HS-27A (cell line): ENCODE measurements around the gene NKX6-2.
"Not testable (repeated sequence)": the region's sequence is repeated elsewhere in the genome, so short reads cannot be mapped to it uniquely, and the experiment has no call there.

ENCODE experiments used
- DNase-seq: peaks from one replicate; pipeline ENCODE4 v3.0.0-alpha.2; 2012; ENCODE audit warnings: low read depth, missing footprints

The NKX6-2 gene

DNA sequence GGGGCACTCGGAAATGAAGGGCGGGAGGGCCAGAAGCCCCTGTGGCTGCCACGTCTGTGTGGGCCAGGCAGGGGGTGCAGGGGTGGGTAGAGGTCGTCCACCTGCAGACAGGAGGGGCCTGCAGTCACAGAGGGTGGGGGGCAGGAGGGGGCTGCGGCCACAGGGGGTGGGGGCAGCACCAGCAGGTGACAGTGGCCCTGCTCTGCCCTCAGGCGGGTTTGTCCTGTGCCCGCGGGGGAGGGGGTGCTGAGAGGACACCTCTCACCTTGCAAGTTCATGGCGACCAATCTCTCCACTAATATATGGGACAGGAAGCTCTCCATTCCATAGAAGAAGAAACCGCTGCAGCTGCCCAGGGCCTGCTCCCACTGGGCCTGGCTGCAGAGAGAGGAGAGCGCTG, 26.6 kb upstream of the NKX6-2 start:
- DNase-seq = no peak

- no peak for DNase-seq
Observed at GRCh38 chr10:132811891-132812481, 26.0 kb upstream of the NKX6-2 start.

- DNase-seq = no peak
Observed at GRCh38 chr10:132810807-132811700, 25.1 kb upstream of the NKX6-2 start.

- DNase-seq = no peak
Observed at GRCh38 chr10:132810141-132810806, 24.3 kb upstream of the NKX6-2 start.

DNA sequence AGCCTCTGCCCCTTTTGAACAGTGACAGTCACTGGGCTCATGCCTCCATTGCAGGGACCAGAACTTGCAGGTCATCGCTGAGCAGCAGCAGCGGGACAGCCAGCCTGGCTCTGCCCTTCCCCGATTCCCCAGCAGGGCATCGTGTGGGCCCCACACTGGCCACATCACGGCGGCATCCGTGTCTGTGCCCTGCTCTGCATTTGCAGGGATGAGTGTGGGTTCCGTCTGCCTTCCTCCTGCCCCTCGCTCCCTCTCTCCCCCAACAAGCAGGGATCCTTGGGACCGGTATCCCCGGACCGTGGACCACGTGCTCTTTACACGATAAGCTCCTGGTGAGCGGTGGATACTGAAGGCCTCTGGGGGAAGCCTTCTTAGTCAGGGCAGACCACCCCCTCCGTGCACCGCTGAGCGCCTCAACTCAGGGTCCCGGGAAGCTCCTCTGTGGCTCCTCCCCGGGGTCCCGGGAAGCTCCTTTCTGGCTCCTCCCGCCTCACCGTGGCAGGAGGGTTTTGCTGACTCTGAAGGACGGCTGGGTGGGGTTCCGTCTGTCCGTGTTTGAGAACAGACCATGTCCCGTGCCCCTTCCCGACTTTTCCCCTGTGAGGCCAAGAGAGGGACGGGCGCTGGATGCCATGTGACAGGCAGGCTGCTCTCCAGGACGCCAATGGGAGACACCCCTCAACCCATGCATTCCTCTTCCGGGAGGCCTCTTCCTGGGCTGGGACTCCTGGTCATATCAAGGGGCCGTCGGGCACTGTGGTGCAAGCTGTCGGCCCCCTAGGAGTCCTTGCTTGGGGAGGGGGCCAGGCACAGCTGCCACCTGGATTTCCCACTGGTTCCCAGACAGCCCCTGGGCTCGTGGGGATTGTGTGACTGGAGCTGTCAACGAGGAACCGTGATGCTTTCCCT, 23.5 kb upstream of the NKX6-2 start:
- no peak for DNase-seq

- no peak for DNase-seq
Observed at GRCh38 chr10:132808383-132809231, 22.7 kb upstream of the NKX6-2 start.

GRCh38 chr10:132807621-132808049, 21.7 kb upstream of the NKX6-2 start:
- DNase-seq = no peak

GRCh38 chr10:132806561-132807003, 20.6 kb upstream of the NKX6-2 start:
- no peak for DNase-seq

GRCh38 chr10:132806110-132806509, 20.2 kb upstream of the NKX6-2 start:
- DNase-seq = no peak

DNA sequence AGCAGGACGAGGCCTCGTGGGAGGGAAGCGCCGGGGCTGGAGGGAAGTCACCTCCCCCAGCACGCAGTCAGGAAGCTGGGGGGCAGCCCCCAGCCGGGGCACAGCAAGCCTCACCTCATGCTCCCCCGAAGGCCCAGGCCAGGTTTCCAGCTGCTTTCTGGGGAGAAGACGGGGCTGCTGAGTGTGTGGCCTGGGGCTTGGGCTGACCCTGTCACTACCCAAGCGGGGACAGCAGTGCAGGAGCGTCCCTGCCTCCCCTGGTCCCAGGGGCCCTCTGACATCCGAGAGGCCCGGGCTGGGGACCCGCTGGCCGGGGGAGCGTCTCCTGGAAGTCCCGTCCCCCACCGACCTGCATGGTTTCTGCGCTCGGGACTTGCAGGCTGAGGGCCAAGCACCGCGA, 19.7 kb upstream of the NKX6-2 start:
- no peak for DNase-seq

DNA sequence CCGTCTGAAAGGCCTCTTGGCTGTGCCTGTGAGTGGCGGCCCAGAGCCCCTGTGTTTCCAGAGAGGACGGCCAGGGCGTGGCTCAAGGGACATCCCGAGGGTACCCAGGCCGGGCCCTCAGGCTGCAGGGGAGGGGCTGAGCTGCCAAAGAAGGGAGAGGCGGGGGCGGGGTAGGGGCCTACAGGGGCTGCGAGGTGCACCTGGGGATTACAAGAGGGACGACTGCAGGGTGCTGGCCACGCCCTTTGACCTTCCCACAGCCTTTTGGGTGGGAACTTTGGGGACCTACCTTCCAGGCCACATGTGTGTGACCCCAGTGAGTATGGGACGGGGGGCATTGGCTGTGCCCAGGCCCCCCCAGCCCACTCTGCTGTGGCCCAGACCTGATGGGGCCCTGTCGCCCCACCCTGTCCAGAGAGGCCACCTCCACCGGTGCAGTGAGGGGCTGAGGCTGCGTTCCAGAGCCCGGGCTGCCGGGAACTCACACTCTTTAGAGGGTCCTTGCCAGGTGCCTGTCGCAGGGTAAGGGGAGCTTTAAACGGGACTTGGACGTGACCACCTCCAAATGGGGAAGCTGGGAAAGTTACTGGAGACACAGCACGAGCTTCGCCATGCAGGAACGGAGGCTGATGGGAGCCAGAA, 19.0 kb upstream of the NKX6-2 start:
- DNase-seq = no peak

- DNase-seq = no peak
Observed at GRCh38 chr10:132804287-132804686, 18.3 kb upstream of the NKX6-2 start.

DNA sequence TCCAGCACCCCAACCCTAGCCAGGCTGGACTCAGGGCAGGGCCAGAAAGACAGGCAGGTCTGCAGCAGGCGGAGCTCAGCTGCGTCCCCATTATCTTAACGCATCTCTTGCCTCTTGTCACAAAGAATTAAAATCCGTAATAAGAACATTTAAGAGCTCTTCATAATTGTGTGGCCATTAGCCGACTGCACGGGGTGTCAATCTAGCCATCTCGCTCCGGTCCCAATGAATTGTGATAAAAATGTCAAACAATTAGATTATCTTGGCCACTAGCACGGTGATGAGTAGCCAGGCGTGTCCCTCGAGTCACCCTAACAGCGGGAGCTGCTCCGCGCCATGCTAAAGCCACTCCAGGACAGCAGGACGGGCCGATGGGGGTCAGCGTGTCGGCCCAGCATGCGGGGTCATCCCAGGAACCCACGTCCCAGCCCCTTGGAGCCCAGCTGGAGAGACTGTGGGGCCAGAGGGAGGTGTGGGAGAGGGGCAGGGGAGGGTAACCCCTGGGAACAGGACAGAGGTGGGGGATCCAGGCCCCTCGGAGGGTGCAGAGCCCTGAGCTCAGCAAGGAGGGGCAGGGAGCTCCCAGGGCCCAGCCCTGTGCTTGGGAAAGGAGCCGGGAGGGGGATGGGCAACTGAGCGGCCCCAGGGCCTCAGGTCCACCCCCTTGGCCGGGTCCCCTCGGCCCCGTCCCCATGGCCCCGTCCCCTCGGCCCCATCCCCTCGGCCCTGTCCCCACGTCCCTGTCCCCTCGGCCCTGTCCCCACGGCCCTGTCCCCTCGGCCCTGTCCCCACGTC, 17.7 kb upstream of the NKX6-2 start:
- no peak for DNase-seq

GRCh38 chr10:132802694-132803320, 16.9 kb upstream of the NKX6-2 start:
- no peak for DNase-seq

GRCh38 chr10:132802048-132802447, 16.1 kb upstream of the NKX6-2 start:
- no peak for DNase-seq

DNA sequence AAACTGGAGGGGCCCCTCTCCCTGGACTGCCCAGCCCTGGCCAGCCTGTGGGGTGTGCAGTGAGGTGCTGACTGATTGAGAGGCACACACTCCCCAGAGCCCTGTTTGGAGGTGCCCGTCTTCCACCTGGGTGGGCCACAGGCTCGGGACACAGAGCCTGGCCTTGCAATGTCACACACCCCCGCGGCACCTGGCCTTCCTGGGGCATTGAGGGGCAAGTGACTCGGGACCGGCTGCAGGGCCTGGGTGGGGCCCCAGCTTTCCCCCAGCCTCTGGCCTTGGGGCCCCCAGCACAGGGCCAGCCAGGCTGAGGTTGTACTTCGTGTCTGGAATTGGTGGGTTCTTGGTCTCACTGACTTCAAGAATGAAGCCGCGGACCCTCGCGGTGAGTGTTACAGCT, 13.9 kb upstream of the NKX6-2 start:
- no peak for DNase-seq

DNA sequence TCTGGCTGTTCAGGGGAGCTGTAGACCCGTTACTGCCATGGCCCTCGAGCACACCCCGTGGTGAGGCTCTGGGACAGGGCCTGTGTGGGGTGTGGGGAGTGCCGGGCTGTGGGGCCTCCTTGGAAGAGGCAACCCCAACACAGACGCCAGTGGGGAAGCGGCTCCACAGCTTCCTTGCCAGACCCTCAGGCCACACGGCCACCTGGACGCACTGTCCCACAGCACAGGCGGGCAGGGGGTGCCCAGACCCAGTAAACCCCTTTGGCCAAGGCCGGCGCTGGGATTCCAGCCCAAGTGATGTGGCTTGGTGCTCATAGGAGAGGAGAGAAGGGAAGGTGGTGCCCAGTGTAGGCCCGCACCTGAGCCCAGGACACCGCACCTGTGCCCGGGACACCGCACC, 12.9 kb upstream of the NKX6-2 start:
- DNase-seq = no peak

DNA sequence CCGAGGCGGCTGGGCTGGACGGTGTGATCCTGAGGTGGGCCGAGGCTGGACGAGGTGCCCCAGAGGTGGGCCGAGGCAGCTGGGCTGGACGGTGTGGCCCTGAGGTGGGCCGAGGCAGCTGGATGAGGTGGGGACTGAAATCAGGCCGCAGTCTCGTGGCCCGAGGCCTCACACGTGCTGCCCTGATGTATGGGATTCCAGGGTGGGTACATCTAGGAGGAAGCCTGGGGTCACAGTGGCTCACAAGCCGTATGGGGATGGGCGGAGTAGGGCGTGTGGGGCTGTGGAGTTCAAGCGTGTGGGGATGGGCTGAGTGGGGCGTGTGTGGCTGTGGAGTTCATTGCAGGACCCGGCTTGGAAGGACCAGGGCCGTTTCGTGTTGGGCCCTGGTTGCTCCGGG, 12.5 kb upstream of the NKX6-2 start:
- no peak for DNase-seq

GRCh38 chr10:132797986-132798385, 12.0 kb upstream of the NKX6-2 start:
- not testable (repeated sequence) for DNase-seq
